ENCODE results near the gene WBP11. TPM values are rescaled to one million over a fixed set of nuclear protein-coding genes. Genes with fewer than 3 reads are reported as not detected.

The WBP11 gene
- total and polyA plus RNA-seq, 9 of the 15 experiments (the other 6 are each of a cell fraction or from before 2014, with no cell fraction given), result 7.7 to 60.8 (median 24.6) TPM

DNA sequence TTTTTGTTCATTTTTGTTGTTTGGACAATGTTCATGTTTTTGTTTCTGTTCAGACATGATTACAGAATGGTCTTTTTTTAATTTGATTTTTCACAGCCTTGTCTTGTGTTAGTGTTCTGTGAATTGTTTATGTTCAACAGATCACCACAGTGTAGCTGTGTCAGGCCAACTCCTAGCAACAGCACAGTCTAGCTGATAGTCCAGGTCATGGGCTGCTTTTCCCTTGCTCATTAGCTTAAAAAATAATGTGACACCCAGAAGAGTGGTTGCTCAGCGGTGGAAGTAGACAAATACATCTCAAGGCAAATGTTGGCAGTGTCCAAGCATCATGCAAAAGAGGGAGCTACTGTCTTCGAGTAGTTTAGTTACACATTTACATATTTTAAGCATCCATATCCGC lies 22.4 kb downstream of the WBP11 start:
- no peak overlapping the region for H3K27ac ChIP-seq (ENCODE audit: extremely low read depth, low read depth, low read length)
- peaks cover 8% of the 10 kb centered on the region; the same call in 2 of the 3 replicates for H3K36me3 ChIP-seq (ENCODE audit: control insufficient read depth, insufficient read depth, low read length)
- peak; percentile 57 for ATAC-seq
- intact Hi-C loops (cut with micrococcal nuclease) (no loop called here), in situ Hi-C loops (cut with MboI) (no loop called here)
- BruUV-seq (replicated peaks), result no TSS peak
- no peak overlapping the region for H3K9ac ChIP-seq (ENCODE audit: insufficient read depth in 1 of 2, low read depth in 2 of 2, low read length in 2 of 2)
- TF ChIP-seq TAF7 (tag; IDR thresholded peaks at IDR 0.05), result no peak
- no peak for TF ChIP-seq PYGO2 (tag; IDR thresholded peaks at IDR 0.05)
- TF ChIP-seq ZNF764 (CRISPR knock-in tag; IDR thresholded peaks at IDR 0.05; ENCODE audit: low read depth), result no peak
- TF ChIP-seq CBX8 (IDR thresholded peaks at IDR 0.05; ENCODE audit: borderline replicate concordance, extremely low read depth, low read depth, low read length, poor library complexity, severe bottlenecking), result no peak
- TF ChIP-seq PURB (CRISPR knock-in tag; IDR thresholded peaks at IDR 0.05; ENCODE audit: low read depth), result no peak
- no peak for TF ChIP-seq CREM (IDR thresholded peaks at IDR 0.05; ENCODE audit: low read depth)
- TF ChIP-seq, protein P1, sequence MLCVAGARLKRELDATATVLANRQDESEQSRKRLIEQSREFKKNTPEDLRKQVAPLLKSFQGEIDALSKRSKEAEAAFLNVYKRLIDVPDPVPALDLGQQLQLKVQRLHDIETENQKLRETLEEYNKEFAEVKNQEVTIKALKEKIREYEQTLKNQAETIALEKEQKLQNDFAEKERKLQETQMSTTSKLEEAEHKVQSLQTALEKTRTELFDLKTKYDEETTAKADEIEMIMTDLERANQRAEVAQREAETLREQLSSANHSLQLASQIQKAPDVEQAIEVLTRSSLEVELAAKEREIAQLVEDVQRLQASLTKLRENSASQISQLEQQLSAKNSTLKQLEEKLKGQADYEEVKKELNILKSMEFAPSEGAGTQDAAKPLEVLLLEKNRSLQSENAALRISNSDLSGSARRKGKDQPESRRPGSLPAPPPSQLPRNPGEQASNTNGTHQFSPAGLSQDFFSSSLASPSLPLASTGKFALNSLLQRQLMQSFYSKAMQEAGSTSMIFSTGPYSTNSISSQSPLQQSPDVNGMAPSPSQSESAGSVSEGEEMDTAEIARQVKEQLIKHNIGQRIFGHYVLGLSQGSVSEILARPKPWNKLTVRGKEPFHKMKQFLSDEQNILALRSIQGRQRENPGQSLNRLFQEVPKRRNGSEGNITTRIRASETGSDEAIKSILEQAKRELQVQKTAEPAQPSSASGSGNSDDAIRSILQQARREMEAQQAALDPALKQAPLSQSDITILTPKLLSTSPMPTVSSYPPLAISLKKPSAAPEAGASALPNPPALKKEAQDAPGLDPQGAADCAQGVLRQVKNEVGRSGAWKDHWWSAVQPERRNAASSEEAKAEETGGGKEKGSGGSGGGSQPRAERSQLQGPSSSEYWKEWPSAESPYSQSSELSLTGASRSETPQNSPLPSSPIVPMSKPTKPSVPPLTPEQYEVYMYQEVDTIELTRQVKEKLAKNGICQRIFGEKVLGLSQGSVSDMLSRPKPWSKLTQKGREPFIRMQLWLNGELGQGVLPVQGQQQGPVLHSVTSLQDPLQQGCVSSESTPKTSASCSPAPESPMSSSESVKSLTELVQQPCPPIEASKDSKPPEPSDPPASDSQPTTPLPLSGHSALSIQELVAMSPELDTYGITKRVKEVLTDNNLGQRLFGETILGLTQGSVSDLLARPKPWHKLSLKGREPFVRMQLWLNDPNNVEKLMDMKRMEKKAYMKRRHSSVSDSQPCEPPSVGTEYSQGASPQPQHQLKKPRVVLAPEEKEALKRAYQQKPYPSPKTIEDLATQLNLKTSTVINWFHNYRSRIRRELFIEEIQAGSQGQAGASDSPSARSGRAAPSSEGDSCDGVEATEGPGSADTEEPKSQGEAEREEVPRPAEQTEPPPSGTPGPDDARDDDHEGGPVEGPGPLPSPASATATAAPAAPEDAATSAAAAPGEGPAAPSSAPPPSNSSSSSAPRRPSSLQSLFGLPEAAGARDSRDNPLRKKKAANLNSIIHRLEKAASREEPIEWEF (CRISPR knock-in tag; IDR thresholded peaks at IDR 0.05), result no peak
- no peak for TF ChIP-seq ESRRB (CRISPR knock-in tag; IDR thresholded peaks at IDR 0.05; ENCODE audit: borderline replicate concordance)
- no peak for TF ChIP-seq TRIM24 (IDR thresholded peaks at IDR 0.05)
- TF ChIP-seq TAF15 (IDR thresholded peaks at IDR 0.05; ENCODE audit: low read depth, low read length), result no peak
- TF ChIP-seq RBM25 (IDR thresholded peaks at IDR 0.05; ENCODE audit: low read depth, low read length, severe bottlenecking), result no peak
- no peaks in the 10 kb centered on the region for H3K4me1 ChIP-seq (replicated peaks in 1 of 2; ENCODE audit: control insufficient read depth in 2 of 2, insufficient read depth in 2 of 2, low read length in 2 of 2)
- POLR2A ChIA-PET, result interaction anchor here (0.8 to 2.1 kb wide), 2 partner anchors 12 to 25 kb away, joined by 3 to 5 read pairs; no protein-coding TSS in a partner anchor
- no peaks in the 10 kb centered on the region for H4K20me1 ChIP-seq (replicated peaks; ENCODE audit: control insufficient read depth, insufficient read depth, low read length)
- H3K9me1 ChIP-seq (ENCODE audit: control insufficient read depth, insufficient read depth, low read length), result no peaks in the 10 kb centered on the region
- no peak for DNase-seq (ENCODE audit: extremely low read depth in 1 of 4, low spot score in 3 of 4)
- CTCF ChIA-PET (ENCODE audit: low intra/inter-chr PET ratio), result no interaction called here
- H3K9me3 ChIP-seq (replicated peaks; ENCODE audit: control insufficient read depth, insufficient read depth, low read depth, low read length), result no peaks in the 10 kb centered on the region
- FAIRE-seq, result no peak
- no peaks in the 10 kb centered on the region for H3K79me2 ChIP-seq (ENCODE audit: control insufficient read depth, insufficient read depth, low read length)
- H2AFZ ChIP-seq (ENCODE audit: low read depth, low read length), result peak overlapping the region; percentile 57; the same call in 1 of the 2 replicates
- no peaks in the 10 kb centered on the region; a peak in 1 of 5 replicates for H3K27me3 ChIP-seq (ENCODE audit: control insufficient read depth in 2 of 2, insufficient read depth in 2 of 2, low read length in 2 of 2)
- no peak overlapping the region for H3K4me3 ChIP-seq
- WGBS (ENCODE audit: insufficient coverage, low coverage, missing lambda C conversion rate), result 8% methylated on average over 3 of the region's 3 CpGs
- no peak overlapping the region; the same call in 1 of the 2 replicates for H3K4me2 ChIP-seq (ENCODE audit: insufficient read depth, low read length)
